OCI-LY1 (cell line): Measurements from ENCODE around the gene UBAC1.

Experiments
- EZH2 ChIP-seq: fragments of 200-600 bp; sonication (generic), shearing (Covaris generic); IDR thresholded peaks from 2 replicates; pipeline ENCODE4 v1.8.0; 2017; ENCODE audit warnings: borderline replicate concordance, mixed run types, mild to moderate bottlenecking, antibody characterized with exemption, low read length, moderate library complexity, mixed read lengths
- TF ChIP-seq, protein P1 (sequence below): fragments of 200-600 bp; sonication (generic), shearing (Covaris generic); IDR thresholded peaks from 2 replicates; pipeline ENCODE4 v1.5.1; 2017; ENCODE audit warnings: mild to moderate bottlenecking, antibody characterized with exemption, low read length, moderate library complexity, mixed read lengths

DNA sequence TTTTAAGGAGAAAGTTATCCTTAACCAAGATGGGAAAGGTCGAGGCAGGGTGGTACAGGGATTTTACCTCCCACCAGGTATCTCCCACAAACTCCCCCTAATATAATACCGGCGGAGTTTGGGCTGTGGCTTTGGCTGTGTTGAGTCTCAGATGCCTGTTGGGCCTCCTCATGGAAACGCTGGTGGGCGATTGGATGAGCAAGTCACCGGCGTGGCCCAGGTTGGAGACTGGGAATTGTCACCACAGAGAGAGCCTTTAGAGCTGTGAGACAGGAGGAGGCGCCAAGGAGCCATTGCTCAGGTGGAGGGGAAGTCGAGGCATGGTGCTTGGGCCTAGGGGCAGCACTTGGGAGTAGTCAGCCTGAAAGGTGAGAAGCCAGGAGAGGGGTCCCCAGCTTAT, 50.4 kb downstream of the UBAC1 start:
- TF ChIP-seq EZH2: no peak
- TF ChIP-seq, protein P1, sequence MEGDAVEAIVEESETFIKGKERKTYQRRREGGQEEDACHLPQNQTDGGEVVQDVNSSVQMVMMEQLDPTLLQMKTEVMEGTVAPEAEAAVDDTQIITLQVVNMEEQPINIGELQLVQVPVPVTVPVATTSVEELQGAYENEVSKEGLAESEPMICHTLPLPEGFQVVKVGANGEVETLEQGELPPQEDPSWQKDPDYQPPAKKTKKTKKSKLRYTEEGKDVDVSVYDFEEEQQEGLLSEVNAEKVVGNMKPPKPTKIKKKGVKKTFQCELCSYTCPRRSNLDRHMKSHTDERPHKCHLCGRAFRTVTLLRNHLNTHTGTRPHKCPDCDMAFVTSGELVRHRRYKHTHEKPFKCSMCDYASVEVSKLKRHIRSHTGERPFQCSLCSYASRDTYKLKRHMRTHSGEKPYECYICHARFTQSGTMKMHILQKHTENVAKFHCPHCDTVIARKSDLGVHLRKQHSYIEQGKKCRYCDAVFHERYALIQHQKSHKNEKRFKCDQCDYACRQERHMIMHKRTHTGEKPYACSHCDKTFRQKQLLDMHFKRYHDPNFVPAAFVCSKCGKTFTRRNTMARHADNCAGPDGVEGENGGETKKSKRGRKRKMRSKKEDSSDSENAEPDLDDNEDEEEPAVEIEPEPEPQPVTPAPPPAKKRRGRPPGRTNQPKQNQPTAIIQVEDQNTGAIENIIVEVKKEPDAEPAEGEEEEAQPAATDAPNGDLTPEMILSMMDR: no peak
